ENCODE results near the gene THSD7B. TPM values are rescaled to one million over a fixed set of nuclear protein-coding genes. Genes with fewer than 3 reads are reported as not detected.

THSD7B gene
- total RNA-seq, 4 donors from 2014 or later, result 0.80 to 0.83 TPM; not detected in 2

DNA sequence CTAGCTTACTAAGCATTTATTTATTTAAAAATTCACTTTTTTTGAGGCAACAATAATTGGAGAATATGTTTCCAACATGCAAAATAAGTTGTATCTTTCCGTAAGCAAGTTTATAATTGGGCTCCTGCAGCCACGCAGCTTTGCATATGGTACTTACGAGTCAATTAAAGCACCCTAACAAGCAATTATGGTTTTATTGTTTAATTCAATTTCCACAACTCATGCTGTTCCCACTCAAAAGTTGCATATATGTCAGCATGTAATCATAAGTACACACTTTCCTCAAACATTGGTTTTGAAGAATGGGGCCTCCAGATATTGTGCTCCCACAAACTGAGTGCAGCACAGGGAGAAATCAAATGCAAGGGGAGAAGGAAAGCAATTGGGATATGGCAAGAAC, 613.8 kb downstream of the THSD7B start:
- TF ChIP-seq POLR2A (IDR thresholded peaks at IDR 0.05), result no peak
- TF ChIP-seq, protein P1, sequence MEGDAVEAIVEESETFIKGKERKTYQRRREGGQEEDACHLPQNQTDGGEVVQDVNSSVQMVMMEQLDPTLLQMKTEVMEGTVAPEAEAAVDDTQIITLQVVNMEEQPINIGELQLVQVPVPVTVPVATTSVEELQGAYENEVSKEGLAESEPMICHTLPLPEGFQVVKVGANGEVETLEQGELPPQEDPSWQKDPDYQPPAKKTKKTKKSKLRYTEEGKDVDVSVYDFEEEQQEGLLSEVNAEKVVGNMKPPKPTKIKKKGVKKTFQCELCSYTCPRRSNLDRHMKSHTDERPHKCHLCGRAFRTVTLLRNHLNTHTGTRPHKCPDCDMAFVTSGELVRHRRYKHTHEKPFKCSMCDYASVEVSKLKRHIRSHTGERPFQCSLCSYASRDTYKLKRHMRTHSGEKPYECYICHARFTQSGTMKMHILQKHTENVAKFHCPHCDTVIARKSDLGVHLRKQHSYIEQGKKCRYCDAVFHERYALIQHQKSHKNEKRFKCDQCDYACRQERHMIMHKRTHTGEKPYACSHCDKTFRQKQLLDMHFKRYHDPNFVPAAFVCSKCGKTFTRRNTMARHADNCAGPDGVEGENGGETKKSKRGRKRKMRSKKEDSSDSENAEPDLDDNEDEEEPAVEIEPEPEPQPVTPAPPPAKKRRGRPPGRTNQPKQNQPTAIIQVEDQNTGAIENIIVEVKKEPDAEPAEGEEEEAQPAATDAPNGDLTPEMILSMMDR (IDR thresholded peaks at IDR 0.05), result no peak
- H3K4me3 ChIP-seq, result no peak overlapping the region
- DNase-seq, result no peak
- no peaks in the 10 kb centered on the region for H3K36me3 ChIP-seq
- H3K27ac ChIP-seq, result no peak overlapping the region
- peaks cover 0 to 12% (median 0%) of the 10 kb centered on the region in 4 donors for H3K9me3 ChIP-seq
- H3K4me1 ChIP-seq, result no peaks in the 10 kb centered on the region
- no peaks in the 10 kb centered on the region for H3K27me3 ChIP-seq

DNA sequence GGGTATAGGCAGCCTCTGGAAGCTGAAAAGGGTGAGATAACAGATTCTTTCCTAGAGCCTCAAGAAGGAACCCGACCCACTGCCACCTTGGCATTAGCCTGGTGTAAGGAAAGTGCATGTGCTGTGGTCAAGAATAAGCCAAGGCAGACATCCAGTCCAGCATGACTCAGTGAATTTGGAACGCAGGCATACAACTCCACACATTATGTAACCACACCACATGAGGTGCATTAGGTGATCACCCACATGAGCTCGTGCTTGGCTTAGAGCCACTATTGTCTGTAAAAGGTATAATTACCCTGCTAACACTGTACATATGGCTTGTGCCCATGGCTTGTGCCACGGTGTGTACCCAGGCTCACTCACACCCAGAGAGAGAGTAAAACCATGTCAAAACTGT, 615.3 kb downstream of the THSD7B start:
- Histone ChIP-seq H3K4me1 (no peaks in the 10 kb centered on the region), H3K27ac (no peak overlapping the region), H3K9me3 (peaks cover 0 to 12% (median 0%) of the 10 kb centered on the region in 4 donors), H3K36me3 (no peaks in the 10 kb centered on the region), H3K4me3 (no peak overlapping the region), H3K27me3 (no peaks in the 10 kb centered on the region)
- no peak for TF ChIP-seq POLR2A (IDR thresholded peaks at IDR 0.05)
- TF ChIP-seq, protein P1 (IDR thresholded peaks at IDR 0.05), result no peak
- no peak for DNase-seq

DNA sequence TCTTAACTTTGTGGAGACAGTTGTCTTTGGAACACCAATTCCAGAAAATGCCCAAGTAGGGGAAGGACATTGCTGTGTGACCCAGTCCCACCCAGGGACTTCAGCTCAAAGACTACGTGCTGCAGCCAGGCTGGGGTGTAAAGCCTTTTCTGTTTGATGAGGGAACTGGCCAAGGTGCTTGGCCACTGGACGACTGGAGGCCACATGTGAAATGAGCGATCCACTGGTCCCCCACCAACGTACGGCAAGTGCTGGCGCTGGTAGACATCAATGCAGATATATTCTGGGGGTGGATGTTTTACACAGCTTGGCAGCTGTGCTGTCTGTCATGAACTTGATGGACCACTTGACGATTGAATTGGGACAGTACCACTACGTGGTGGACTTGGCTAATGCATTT, 616.4 kb downstream of the THSD7B start:
- Histone ChIP-seq H3K9me3 (peaks cover 0 to 12% (median 0%) of the 10 kb centered on the region in 4 donors), H3K27me3 (no peaks in the 10 kb centered on the region), H3K27ac (no peak overlapping the region), H3K36me3 (no peaks in the 10 kb centered on the region), H3K4me3 (no peak overlapping the region), H3K4me1 (no peaks in the 10 kb centered on the region)
- no peak for DNase-seq
- no peak for TF ChIP-seq POLR2A (IDR thresholded peaks at IDR 0.05)

DNA sequence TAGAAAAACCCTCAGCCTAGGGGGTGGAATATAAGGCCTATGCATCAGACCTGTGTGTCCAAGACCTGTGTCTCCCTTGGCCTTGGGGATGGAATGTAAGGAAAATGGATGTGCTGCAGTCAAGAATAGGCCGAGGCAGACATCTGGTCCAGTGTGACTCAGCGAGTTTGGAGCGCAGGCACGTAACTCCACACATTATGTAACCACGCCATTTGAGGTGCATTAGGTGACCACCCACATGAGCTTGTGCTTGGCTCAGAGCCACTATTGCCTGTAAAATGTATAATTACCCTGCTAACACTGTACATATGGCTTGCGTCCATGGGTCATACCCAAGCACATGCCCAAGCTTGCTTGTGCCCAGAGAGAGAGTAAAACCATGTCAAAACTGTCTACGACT, 618.0 kb downstream of the THSD7B start:
- H3K27me3 ChIP-seq, result no peaks in the 10 kb centered on the region
- DNase-seq, result no peak

DNA sequence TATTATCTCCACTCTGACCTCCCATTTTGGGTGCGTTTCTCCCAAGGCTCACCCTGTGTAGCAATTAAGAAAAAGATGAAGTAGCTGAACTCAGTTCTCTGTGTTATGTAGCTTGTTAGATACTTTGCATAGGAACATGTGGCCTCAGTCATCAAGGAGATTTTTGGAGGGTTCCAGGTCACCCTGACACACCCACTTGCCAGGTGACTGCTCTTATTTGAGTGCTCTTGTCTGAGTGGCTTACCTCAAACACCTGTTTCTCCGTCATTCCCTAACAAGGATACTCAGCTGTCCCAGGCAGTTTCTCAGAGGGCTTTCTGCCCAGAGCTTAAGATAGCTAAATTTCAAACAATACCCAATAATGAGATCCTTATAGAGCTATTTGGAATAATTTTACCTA, 621.7 kb downstream of the THSD7B start:
- H3K4me1 ChIP-seq, result no peaks in the 10 kb centered on the region
- TF ChIP-seq, protein P1 (IDR thresholded peaks at IDR 0.05), result no peak
- no peak for TF ChIP-seq POLR2A (IDR thresholded peaks at IDR 0.05)
- peaks cover 0 to 12% (median 0%) of the 10 kb centered on the region in 4 donors for H3K9me3 ChIP-seq
- no peaks in the 10 kb centered on the region for H3K36me3 ChIP-seq
- DNase-seq, result no peak
- no peak overlapping the region for H3K4me3 ChIP-seq
- no peaks in the 10 kb centered on the region for H3K27me3 ChIP-seq
- no peak overlapping the region for H3K27ac ChIP-seq

More for the DNA sequence above, 618.0 kb downstream of the THSD7B start:
- Histone ChIP-seq H3K9me3 (peaks cover 0 to 12% (median 0%) of the 10 kb centered on the region in 4 donors), H3K4me1 (no peaks in the 10 kb centered on the region), H3K36me3 (no peaks in the 10 kb centered on the region), H3K27ac (no peak overlapping the region), H3K4me3 (no peak overlapping the region)
- TF ChIP-seq, protein P1 (IDR thresholded peaks at IDR 0.05), result no peak
- TF ChIP-seq POLR2A (IDR thresholded peaks at IDR 0.05), result no peak

DNA sequence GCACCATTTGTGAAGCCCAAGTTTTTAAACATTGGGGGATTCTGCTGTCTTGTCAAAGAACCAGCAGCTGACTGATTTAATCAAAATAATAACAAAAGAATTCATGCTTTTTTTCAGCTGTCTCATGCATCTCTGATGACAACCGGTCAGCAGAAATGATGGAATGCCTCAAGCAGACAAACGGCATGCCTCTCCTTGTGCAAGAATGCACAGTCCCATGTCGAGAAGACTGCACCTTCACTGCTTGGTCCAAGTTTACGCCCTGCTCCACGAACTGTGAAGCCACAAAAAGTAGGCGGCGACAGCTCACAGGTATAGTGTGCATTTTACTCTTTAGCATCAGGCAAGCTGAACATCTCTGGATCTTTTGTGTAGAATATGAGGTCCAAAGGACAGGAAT, 640.2 kb downstream of the THSD7B start:
- H3K9me3 ChIP-seq, result no peaks in the 10 kb centered on the region
- H3K36me3 ChIP-seq, result no peaks in the 10 kb centered on the region
- H3K27me3 ChIP-seq, result no peaks in the 10 kb centered on the region
- no peak overlapping the region for H3K4me3 ChIP-seq
- no peak for DNase-seq
- no peak overlapping the region for H3K27ac ChIP-seq
- no peaks in the 10 kb centered on the region for H3K4me1 ChIP-seq
- TF ChIP-seq, protein P1 (IDR thresholded peaks at IDR 0.05), result no peak
- no peak for TF ChIP-seq POLR2A (IDR thresholded peaks at IDR 0.05)

Data from Peyer's patch (tissue), 4 donors.